ENCODE data around the gene BARX1.

BARX1 gene

GRCh38 chr9:93951655-93952118 is 3.5 kb downstream of the BARX1 start:
- 1 to 2% methylated on average over 39 of the region's 39 CpGs for WGBS, 2 experiments

GRCh38 chr9:93950619-93951601 is 4.2 kb downstream of the BARX1 start:
- Histone ChIP-seq H3K36me3 (ENCODE audit: control insufficient read depth, insufficient read depth, low read length) (no peaks in the 10 kb centered on the region), H3K4me1 (ENCODE audit: control insufficient read depth, insufficient read depth, low read length) (peaks cover 17% of the 10 kb centered on the region), H3K27me3 (ENCODE audit: control insufficient read depth, insufficient read depth, low read length, poor library complexity, severe bottlenecking) (peaks cover 98% of the 10 kb centered on the region), H3K4me3 (ENCODE audit: insufficient read depth, low read depth, low read length) (no peak overlapping the region), H3K27ac (ENCODE audit: insufficient read depth, low read depth, low read length, poor library complexity, severe bottlenecking) (no peak overlapping the region), H3K9me3 (ENCODE audit: control insufficient read depth, low read length) (no peaks in the 10 kb centered on the region)
- WGBS, 2 experiments = 1% methylated on average over 42 to 47 of the region's 47 CpGs

More at GRCh38 chr9:93951655-93952118, 3.5 kb downstream of the BARX1 start:
- Histone ChIP-seq H3K36me3 (ENCODE audit: control insufficient read depth, insufficient read depth, low read length) (no peaks in the 10 kb centered on the region), H3K4me3 (ENCODE audit: insufficient read depth, low read depth, low read length) (no peak overlapping the region), H3K27me3 (ENCODE audit: control insufficient read depth, insufficient read depth, low read length, poor library complexity, severe bottlenecking) (peaks cover 98% of the 10 kb centered on the region), H3K9me3 (ENCODE audit: control insufficient read depth, low read length) (no peaks in the 10 kb centered on the region), H3K27ac (ENCODE audit: insufficient read depth, low read depth, low read length, poor library complexity, severe bottlenecking) (no peak overlapping the region), H3K4me1 (ENCODE audit: control insufficient read depth, insufficient read depth, low read length) (peaks cover 9% of the 10 kb centered on the region)

- Histone ChIP-seq H3K36me3 (ENCODE audit: control insufficient read depth, insufficient read depth, low read length) (no peaks in the 10 kb centered on the region), H3K27me3 (ENCODE audit: control insufficient read depth, insufficient read depth, low read length, poor library complexity, severe bottlenecking) (peaks cover 100% of the 10 kb centered on the region), H3K4me1 (ENCODE audit: control insufficient read depth, insufficient read depth, low read length) (peaks cover 23% of the 10 kb centered on the region), H3K27ac (ENCODE audit: insufficient read depth, low read depth, low read length, poor library complexity, severe bottlenecking) (no peak overlapping the region), H3K4me3 (ENCODE audit: insufficient read depth, low read depth, low read length) (no peak overlapping the region), H3K9me3 (ENCODE audit: control insufficient read depth, low read length) (no peaks in the 10 kb centered on the region)
- 6% methylated on average over 12 to 13 of the region's 16 CpGs for WGBS, 2 experiments
These were observed 5.3 kb downstream of the BARX1 start for GRCh38 chr9:93949694-93950449.

- WGBS, 2 experiments = 2% methylated on average over 32 of the region's 32 CpGs
- H3K27me3 ChIP-seq (ENCODE audit: control insufficient read depth, insufficient read depth, low read length, poor library complexity, severe bottlenecking) = peaks cover 100% of the 10 kb centered on the region
- peaks cover 21% of the 10 kb centered on the region for H3K4me1 ChIP-seq (ENCODE audit: control insufficient read depth, insufficient read depth, low read length)
- no peaks in the 10 kb centered on the region for H3K36me3 ChIP-seq (ENCODE audit: control insufficient read depth, insufficient read depth, low read length)
- peak overlapping the region; percentile 1 for H3K4me3 ChIP-seq (ENCODE audit: insufficient read depth, low read depth, low read length)
- no peaks in the 10 kb centered on the region for H3K9me3 ChIP-seq (ENCODE audit: control insufficient read depth, low read length)
- H3K27ac ChIP-seq (ENCODE audit: insufficient read depth, low read depth, low read length, poor library complexity, severe bottlenecking) = no peak overlapping the region
These were observed 6.0 kb downstream of the BARX1 start for GRCh38 chr9:93949073-93949693.

GRCh38 chr9:93948441-93949072 is 6.6 kb downstream of the BARX1 start:
- H3K27me3 ChIP-seq (ENCODE audit: control insufficient read depth, insufficient read depth, low read length, poor library complexity, severe bottlenecking) = peaks cover 100% of the 10 kb centered on the region
- H3K9me3 ChIP-seq (ENCODE audit: control insufficient read depth, low read length) = no peaks in the 10 kb centered on the region
- peak overlapping the region; percentile 1 for H3K4me3 ChIP-seq (ENCODE audit: insufficient read depth, low read depth, low read length)
- no peaks in the 10 kb centered on the region for H3K36me3 ChIP-seq (ENCODE audit: control insufficient read depth, insufficient read depth, low read length)
- 0 to 1% methylated on average over 40 of the region's 40 CpGs for WGBS, 2 experiments
- no peak overlapping the region for H3K27ac ChIP-seq (ENCODE audit: insufficient read depth, low read depth, low read length, poor library complexity, severe bottlenecking)
- peaks cover 18% of the 10 kb centered on the region for H3K4me1 ChIP-seq (ENCODE audit: control insufficient read depth, insufficient read depth, low read length)

GRCh38 chr9:93947409-93948070 is 7.6 kb downstream of the BARX1 start:
- Histone ChIP-seq H3K27me3 (ENCODE audit: control insufficient read depth, insufficient read depth, low read length, poor library complexity, severe bottlenecking) (peaks cover 100% of the 10 kb centered on the region), H3K9me3 (ENCODE audit: control insufficient read depth, low read length) (no peaks in the 10 kb centered on the region), H3K27ac (ENCODE audit: insufficient read depth, low read depth, low read length, poor library complexity, severe bottlenecking) (no peak overlapping the region), H3K4me1 (ENCODE audit: control insufficient read depth, insufficient read depth, low read length) (peaks cover 18% of the 10 kb centered on the region), H3K4me3 (ENCODE audit: insufficient read depth, low read depth, low read length) (no peak overlapping the region), H3K36me3 (ENCODE audit: control insufficient read depth, insufficient read depth, low read length) (no peaks in the 10 kb centered on the region)
- WGBS, 2 experiments = 15% methylated on average over 13 of the region's 13 CpGs

GRCh38 chr9:93946338-93946712 is 8.8 kb downstream of the BARX1 start:
- no peaks in the 10 kb centered on the region for H3K9me3 ChIP-seq (ENCODE audit: control insufficient read depth, low read length)
- H3K27ac ChIP-seq (ENCODE audit: insufficient read depth, low read depth, low read length, poor library complexity, severe bottlenecking) = no peak overlapping the region
- H3K27me3 ChIP-seq (ENCODE audit: control insufficient read depth, insufficient read depth, low read length, poor library complexity, severe bottlenecking) = peaks cover 100% of the 10 kb centered on the region
- H3K4me3 ChIP-seq (ENCODE audit: insufficient read depth, low read depth, low read length) = peak overlapping the region; percentile 2
- H3K4me1 ChIP-seq (ENCODE audit: control insufficient read depth, insufficient read depth, low read length) = peaks cover 18% of the 10 kb centered on the region
- WGBS, 2 experiments = 3 to 6% methylated on average over 5 of the region's 5 CpGs
- H3K36me3 ChIP-seq (ENCODE audit: control insufficient read depth, insufficient read depth, low read length) = no peaks in the 10 kb centered on the region

- Histone ChIP-seq H3K4me3 (ENCODE audit: insufficient read depth, low read depth, low read length) (peak overlapping the region; percentile 2), H3K4me1 (ENCODE audit: control insufficient read depth, insufficient read depth, low read length) (peaks cover 18% of the 10 kb centered on the region), H3K9me3 (ENCODE audit: control insufficient read depth, low read length) (no peaks in the 10 kb centered on the region), H3K36me3 (ENCODE audit: control insufficient read depth, insufficient read depth, low read length) (no peaks in the 10 kb centered on the region), H3K27ac (ENCODE audit: insufficient read depth, low read depth, low read length, poor library complexity, severe bottlenecking) (no peak overlapping the region), H3K27me3 (ENCODE audit: control insufficient read depth, insufficient read depth, low read length, poor library complexity, severe bottlenecking) (peaks cover 100% of the 10 kb centered on the region)
- WGBS, 2 experiments = 1% methylated on average over 50 of the region's 50 CpGs
These were observed 9.5 kb downstream of the BARX1 start for GRCh38 chr9:93945400-93946337.
